ENCODE measurements around the gene NTN4.
A peak's percentile ranks its signal among the peaks of the same experiment; 100 is the strongest.

NTN4 gene

GRCh38 chr12:95796982-95797289 is 6.4 kb upstream of the NTN4 start:
- Histone ChIP-seq H3K9me3 (ENCODE audit: severe bottlenecking) (no peaks in the 10 kb centered on the region), H3K4me3 (ENCODE audit: severe bottlenecking) (no peak overlapping the region), H3K4me1 (ENCODE audit: insufficient read depth, poor library complexity, severe bottlenecking) (peaks cover 12% of the 10 kb centered on the region), H3K36me3 (ENCODE audit: low read depth) (no peaks in the 10 kb centered on the region), H3K27me3 (ENCODE audit: insufficient read depth, poor library complexity, severe bottlenecking) (no peaks in the 10 kb centered on the region), H3K27ac (ENCODE audit: poor library complexity, severe bottlenecking) (peak overlapping the region; percentile 47)
- peak; percentile 77 for ATAC-seq (ENCODE audit: low read depth)
- TF ChIP-seq CTCF (IDR thresholded peaks at IDR 0.05; ENCODE audit: poor library complexity, severe bottlenecking), result no peak
- no peak for DNase-seq (ENCODE audit: low spot score)

GRCh38 chr12:95796225-95796981 is 5.8 kb upstream of the NTN4 start:
- H3K36me3 ChIP-seq (ENCODE audit: low read depth), result no peaks in the 10 kb centered on the region
- TF ChIP-seq CTCF (IDR thresholded peaks at IDR 0.05; ENCODE audit: poor library complexity, severe bottlenecking), result no peak
- H3K27me3 ChIP-seq (ENCODE audit: insufficient read depth, poor library complexity, severe bottlenecking), result no peaks in the 10 kb centered on the region
- peak overlapping the region; percentile 47 for H3K27ac ChIP-seq (ENCODE audit: poor library complexity, severe bottlenecking)
- ATAC-seq (ENCODE audit: low read depth), result peak; percentile 58
- no peak overlapping the region for H3K4me3 ChIP-seq (ENCODE audit: severe bottlenecking)
- H3K4me1 ChIP-seq (ENCODE audit: insufficient read depth, poor library complexity, severe bottlenecking), result peaks cover 12% of the 10 kb centered on the region
- H3K9me3 ChIP-seq (ENCODE audit: severe bottlenecking), result no peaks in the 10 kb centered on the region
- no peak for DNase-seq (ENCODE audit: low spot score)

GRCh38 chr12:95790917-95791849 is 619 bp upstream of the NTN4 start:
- Histone ChIP-seq H3K9me3 (ENCODE audit: severe bottlenecking) (no peaks in the 10 kb centered on the region), H3K4me1 (ENCODE audit: insufficient read depth, poor library complexity, severe bottlenecking) (peaks cover 15% of the 10 kb centered on the region), H3K36me3 (ENCODE audit: low read depth) (peaks cover 8% of the 10 kb centered on the region; the same call in 1 of the 2 replicates), H3K4me3 (ENCODE audit: severe bottlenecking) (peak overlapping the region; percentile 93), H3K27ac (ENCODE audit: poor library complexity, severe bottlenecking) (peak overlapping the region; percentile 58), H3K27me3 (ENCODE audit: insufficient read depth, poor library complexity, severe bottlenecking) (no peaks in the 10 kb centered on the region)
- DNase-seq (ENCODE audit: low spot score) (no peak), ATAC-seq (ENCODE audit: low read depth) (peak; percentile 54)
- TF ChIP-seq CTCF (IDR thresholded peaks at IDR 0.05; ENCODE audit: poor library complexity, severe bottlenecking), result peak; percentile 16

- peak overlapping the region; percentile 58 for H3K27ac ChIP-seq (ENCODE audit: poor library complexity, severe bottlenecking)
- H3K27me3 ChIP-seq (ENCODE audit: insufficient read depth, poor library complexity, severe bottlenecking), result no peaks in the 10 kb centered on the region
- ATAC-seq (ENCODE audit: low read depth), result peak; percentile 53
- TF ChIP-seq CTCF (IDR thresholded peaks at IDR 0.05; ENCODE audit: poor library complexity, severe bottlenecking), result peak; percentile 11
- H3K36me3 ChIP-seq (ENCODE audit: low read depth), result peaks cover 24% of the 10 kb centered on the region
- peak overlapping the region; percentile 93 for H3K4me3 ChIP-seq (ENCODE audit: severe bottlenecking)
- H3K4me1 ChIP-seq (ENCODE audit: insufficient read depth, poor library complexity, severe bottlenecking), result peaks cover 18% of the 10 kb centered on the region
- peak; percentile 69 for DNase-seq (ENCODE audit: low spot score)
- no peaks in the 10 kb centered on the region for H3K9me3 ChIP-seq (ENCODE audit: severe bottlenecking)
Observed at GRCh38 chr12:95789126-95790032, 1.2 kb downstream of the NTN4 start.

Data from RWPE2 (cell line).